H1 (cell line): ENCODE results near the gene SLTM.

Source experiments
- ATF2 ChIP-seq: IDR thresholded peaks from 2 replicates; pipeline ENCODE4 v1.6.1; 2012; ENCODE audit warnings: low read length, inconsistent platforms
- BACH1 ChIP-seq: IDR thresholded peaks from 2 replicates; pipeline ENCODE4 v1.6.1; 2012; ENCODE audit warnings: low read length, improper control_type of control experiment
- EZH2 ChIP-seq: fragments of 200-600 bp; sonication (generic); IDR thresholded peaks from 2 replicates; pipeline ENCODE4 v1.7.1; 2012; ENCODE audit warnings: low read depth, mild to moderate bottlenecking, moderate library complexity, low read length, inconsistent platforms; ENCODE audit not compliant: severe bottlenecking
- JUND ChIP-seq: IDR thresholded peaks from 2 replicates; pipeline ENCODE4 v1.6.1; 2011; ENCODE audit warnings: mild to moderate bottlenecking, improper control_type of control experiment, low read length
- POLR2AphosphoS5 ChIP-seq: IDR thresholded peaks from 2 replicates; pipeline ENCODE4 v1.6.1; 2011; ENCODE audit warnings: low read depth, low read length
- RAD21 ChIP-seq, 2 experiments: IDR thresholded peaks in 1 of 2; conservative IDR thresholded peaks in 1 of 2; 2 replicates each; pipeline ENCODE4 v1.6.1; 2011; ENCODE audit warnings: low read depth in 2 of 2, low read length in 2 of 2, improper control_type of control experiment in 1 of 2, inconsistent platforms in 1 of 2, mild to moderate bottlenecking in 1 of 2, moderate library complexity in 1 of 2
- RFX5 ChIP-seq: IDR thresholded peaks from 2 replicates; pipeline ENCODE4 v1.6.1; 2011; ENCODE audit warnings: low read depth, low read length, improper control_type of control experiment, borderline replicate concordance
- TBP ChIP-seq: IDR thresholded peaks from 2 replicates; pipeline ENCODE4 v1.6.1; 2011; ENCODE audit warnings: low read depth, low read length, improper control_type of control experiment
- TF ChIP-seq, protein P1 (sequence below), 3 experiments: IDR thresholded peaks; 1 replicate in 2 of 3; 2 replicates in 1 of 3; pipeline versions ENCODE4 v1.5.1 to v1.6.1; 2011; ENCODE audit warnings: low read length in 3 of 3, mild to moderate bottlenecking in 3 of 3, inconsistent platforms in 2 of 3, low read depth in 1 of 3, moderate library complexity in 1 of 3; ENCODE audit not compliant: insufficient read depth in 1 of 3; ENCODE audit errors: control extremely low read depth in 1 of 3

DNA sequence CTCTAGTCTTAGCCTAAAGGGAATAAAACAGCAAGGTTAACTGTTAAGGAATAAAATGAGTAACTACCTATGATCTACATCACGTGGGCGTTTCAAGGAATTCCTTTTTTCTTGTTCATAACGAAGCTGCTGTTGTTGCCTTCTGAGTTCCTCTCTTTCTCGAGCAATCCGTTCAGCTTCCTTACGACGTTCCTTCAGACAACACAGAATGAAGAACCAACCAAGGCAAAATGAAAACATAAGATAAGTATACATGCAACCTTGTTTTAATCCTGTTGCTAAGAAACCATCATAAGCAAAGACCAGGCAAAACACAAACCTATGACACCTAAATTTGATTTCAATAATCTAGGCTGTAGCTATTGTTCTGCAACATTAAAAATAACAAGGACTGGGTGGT, 44.1 kb downstream of the SLTM start:
- TF ChIP-seq, protein P1, sequence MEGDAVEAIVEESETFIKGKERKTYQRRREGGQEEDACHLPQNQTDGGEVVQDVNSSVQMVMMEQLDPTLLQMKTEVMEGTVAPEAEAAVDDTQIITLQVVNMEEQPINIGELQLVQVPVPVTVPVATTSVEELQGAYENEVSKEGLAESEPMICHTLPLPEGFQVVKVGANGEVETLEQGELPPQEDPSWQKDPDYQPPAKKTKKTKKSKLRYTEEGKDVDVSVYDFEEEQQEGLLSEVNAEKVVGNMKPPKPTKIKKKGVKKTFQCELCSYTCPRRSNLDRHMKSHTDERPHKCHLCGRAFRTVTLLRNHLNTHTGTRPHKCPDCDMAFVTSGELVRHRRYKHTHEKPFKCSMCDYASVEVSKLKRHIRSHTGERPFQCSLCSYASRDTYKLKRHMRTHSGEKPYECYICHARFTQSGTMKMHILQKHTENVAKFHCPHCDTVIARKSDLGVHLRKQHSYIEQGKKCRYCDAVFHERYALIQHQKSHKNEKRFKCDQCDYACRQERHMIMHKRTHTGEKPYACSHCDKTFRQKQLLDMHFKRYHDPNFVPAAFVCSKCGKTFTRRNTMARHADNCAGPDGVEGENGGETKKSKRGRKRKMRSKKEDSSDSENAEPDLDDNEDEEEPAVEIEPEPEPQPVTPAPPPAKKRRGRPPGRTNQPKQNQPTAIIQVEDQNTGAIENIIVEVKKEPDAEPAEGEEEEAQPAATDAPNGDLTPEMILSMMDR (IDR thresholded peaks at IDR 0.05; ENCODE audit: control extremely low read depth in 1 of 3, insufficient read depth in 1 of 3, low read depth in 1 of 3, low read length in 3 of 3): no peak
- TF ChIP-seq RFX5 (no peak), EZH2 (no peak), RAD21 (IDR thresholded peaks at IDR 0.05 in 1 of 2, conservative IDR thresholded peaks at IDR 0.05 in 1 of 2; ENCODE audit: low read depth in 2 of 2, low read length in 2 of 2) (no peak), BACH1 (no peak), ATF2 (no peak), JUND (no peak), TBP (no peak), POLR2AphosphoS5 (no peak)
